Lower lobe of right lung (tissue), 2 donors: Measurements from ENCODE around the gene LTBP4. TPM values are rescaled to one million over a fixed set of nuclear protein-coding genes. Genes with fewer than 3 reads are reported as not detected.

Experiments used
- ATAC-seq, 2 donors: fragments of 200-7000 bp; cut with Tn5 transposase; one replicate each; pipeline ENCODE4 v1.9.1; 2020 to 2022; ENCODE audit warnings: mild to moderate bottlenecking in 2 of 2, moderate library complexity in 2 of 2
- DNase-seq: peaks from one replicate; pipeline ENCODE4 v3.0.0-alpha.2; 2020
- H3K27ac ChIP-seq: fragments of 200-600 bp; one replicate; pipeline ENCODE4 v1.8.0; 2022
- H3K27me3 ChIP-seq: fragments of 200-600 bp; one replicate; pipeline ENCODE4 v1.8.0; 2022; ENCODE audit warnings: low read depth
- H3K36me3 ChIP-seq: fragments of 200-600 bp; one replicate; pipeline ENCODE4 v1.8.0; 2022; ENCODE audit warnings: mild to moderate bottlenecking
- H3K4me1 ChIP-seq: fragments of 200-600 bp; one replicate; pipeline ENCODE4 v1.8.0; 2022
- H3K4me3 ChIP-seq: fragments of 200-600 bp; one replicate; pipeline ENCODE4 v1.8.0; 2022; ENCODE audit warnings: mild to moderate bottlenecking
- H3K9me3 ChIP-seq: fragments of 200-600 bp; one replicate; pipeline ENCODE4 v1.8.0; 2022
- intact Hi-C: fragments of 100-400 bp; cut with DNase I; formaldehyde crosslinking; loops from one replicate; pipeline ENCODE4 v1.11.0; 2022
- total RNA-seq: library from RNA; stranded (reverse); fragmentation: NEBNext Ultra II Directional; extraction: Animal tissue kit (Norgen Biotek cat#: 25700); gene quantifications from one replicate; pipeline ENCODE4 v1.2.1, GENCODE V29; 2021
- TF ChIP-seq, protein P1 (sequence below): fragments of 200-600 bp; IDR thresholded peaks from one replicate; pipeline ENCODE4 v1.8.0; 2022; ENCODE audit warnings: antibody characterized with exemption, mild to moderate bottlenecking
- donor health status: DM: no; HTN: yes; CAD: no; lungs with severe emphysema.

Gene LTBP4
- total RNA-seq, 1 donor from 2014 or later: 316 TPM

DNA sequence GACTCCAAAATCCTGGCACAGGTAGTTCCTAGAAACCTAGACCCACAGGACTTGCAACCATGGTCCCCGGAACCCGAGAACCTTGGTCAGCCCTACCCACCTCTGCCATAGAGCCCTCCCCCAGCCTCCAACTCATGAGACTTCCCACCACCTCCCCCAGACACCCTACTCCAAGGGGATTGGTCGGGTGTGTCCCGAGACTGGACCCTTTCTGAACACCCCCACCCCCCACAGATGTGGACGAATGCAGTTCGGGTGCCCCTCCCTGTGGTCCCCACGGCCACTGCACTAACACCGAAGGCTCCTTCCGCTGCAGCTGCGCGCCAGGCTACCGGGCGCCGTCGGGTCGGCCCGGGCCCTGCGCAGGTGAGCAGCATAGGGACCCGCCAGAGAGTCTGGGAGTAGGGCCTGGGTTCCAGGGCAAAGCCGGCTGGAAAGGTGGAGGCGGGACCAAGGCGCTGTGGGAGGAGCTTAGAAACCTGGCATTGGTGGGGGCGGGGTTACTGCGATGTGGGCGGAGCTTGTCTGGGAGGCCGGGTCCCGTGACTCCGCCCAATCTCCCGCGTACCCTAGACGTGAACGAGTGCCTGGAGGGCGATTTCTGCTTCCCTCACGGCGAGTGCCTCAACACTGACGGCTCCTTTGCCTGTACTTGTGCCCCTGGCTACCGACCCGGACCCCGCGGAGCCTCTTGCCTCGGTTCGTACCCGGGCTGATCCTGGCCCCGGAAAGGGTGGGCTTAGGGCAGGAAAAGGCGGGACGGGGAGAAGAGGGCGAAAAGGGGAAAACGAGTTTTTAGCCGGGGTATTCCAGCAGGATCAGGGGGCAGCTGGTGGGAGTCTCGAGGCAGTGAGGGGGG, 11.9 kb downstream of the LTBP4 start:
- intact Hi-C loops: no loop called here
- TF ChIP-seq, protein P1, sequence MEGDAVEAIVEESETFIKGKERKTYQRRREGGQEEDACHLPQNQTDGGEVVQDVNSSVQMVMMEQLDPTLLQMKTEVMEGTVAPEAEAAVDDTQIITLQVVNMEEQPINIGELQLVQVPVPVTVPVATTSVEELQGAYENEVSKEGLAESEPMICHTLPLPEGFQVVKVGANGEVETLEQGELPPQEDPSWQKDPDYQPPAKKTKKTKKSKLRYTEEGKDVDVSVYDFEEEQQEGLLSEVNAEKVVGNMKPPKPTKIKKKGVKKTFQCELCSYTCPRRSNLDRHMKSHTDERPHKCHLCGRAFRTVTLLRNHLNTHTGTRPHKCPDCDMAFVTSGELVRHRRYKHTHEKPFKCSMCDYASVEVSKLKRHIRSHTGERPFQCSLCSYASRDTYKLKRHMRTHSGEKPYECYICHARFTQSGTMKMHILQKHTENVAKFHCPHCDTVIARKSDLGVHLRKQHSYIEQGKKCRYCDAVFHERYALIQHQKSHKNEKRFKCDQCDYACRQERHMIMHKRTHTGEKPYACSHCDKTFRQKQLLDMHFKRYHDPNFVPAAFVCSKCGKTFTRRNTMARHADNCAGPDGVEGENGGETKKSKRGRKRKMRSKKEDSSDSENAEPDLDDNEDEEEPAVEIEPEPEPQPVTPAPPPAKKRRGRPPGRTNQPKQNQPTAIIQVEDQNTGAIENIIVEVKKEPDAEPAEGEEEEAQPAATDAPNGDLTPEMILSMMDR: no peak
- H3K9me3 ChIP-seq: no peaks in the 10 kb centered on the region
- DNase-seq (peak; percentile 85), ATAC-seq (peak; percentile 28 to 43)
- no peaks in the 10 kb centered on the region for H3K36me3 ChIP-seq
- H3K4me1 ChIP-seq: peaks cover 52% of the 10 kb centered on the region
- peaks cover 6% of the 10 kb centered on the region for H3K27me3 ChIP-seq
- peak overlapping the region; percentile 74 for H3K27ac ChIP-seq
- H3K4me3 ChIP-seq: peak overlapping the region; percentile 59

DNA sequence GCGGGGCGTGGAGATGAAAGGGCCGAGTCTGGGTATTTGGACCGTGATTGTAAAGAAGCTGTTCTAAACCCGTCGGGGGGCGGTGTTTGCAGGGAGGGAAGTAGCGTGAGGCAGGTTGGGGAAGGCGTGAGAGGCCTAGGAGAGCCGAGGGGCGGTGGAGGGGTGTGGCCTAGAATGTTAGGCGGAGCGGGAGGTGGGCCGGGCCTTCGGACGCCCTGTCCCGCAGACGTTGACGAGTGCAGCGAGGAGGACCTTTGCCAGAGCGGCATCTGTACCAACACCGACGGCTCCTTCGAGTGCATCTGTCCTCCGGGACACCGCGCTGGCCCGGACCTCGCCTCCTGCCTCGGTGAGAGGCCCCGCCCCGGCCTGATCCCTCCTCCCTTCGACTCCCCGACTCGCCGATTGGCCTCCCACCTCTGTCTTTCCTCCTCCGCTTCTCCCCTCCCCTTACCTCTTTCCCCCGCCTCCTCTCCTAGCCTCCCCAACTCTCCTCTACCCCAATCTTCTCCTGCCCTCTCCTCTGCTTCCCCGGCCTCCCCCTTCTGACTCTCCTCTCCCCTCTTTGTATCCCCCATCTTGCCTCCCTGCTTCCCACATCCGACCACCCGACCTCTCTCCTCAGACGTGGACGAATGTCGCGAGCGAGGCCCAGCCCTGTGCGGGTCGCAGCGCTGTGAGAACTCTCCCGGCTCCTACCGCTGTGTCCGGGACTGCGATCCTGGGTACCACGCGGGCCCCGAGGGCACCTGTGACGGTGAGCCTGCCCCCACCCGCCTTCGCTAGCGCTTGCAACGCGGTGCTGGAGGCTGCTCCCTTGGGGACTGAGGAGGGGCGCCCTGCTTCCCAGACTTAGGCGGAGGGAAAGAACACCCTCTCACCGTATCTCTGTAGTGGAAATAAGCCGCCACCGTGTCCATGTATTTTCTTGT, 12.8 kb downstream of the LTBP4 start:
- TF ChIP-seq, protein P1: no peak
- Histone ChIP-seq H3K27ac (peak overlapping the region; percentile 74), H3K36me3 (peaks cover 6% of the 10 kb centered on the region), H3K27me3 (peaks cover 6% of the 10 kb centered on the region), H3K4me3 (peak overlapping the region; percentile 59), H3K9me3 (no peaks in the 10 kb centered on the region), H3K4me1 (peaks cover 51% of the 10 kb centered on the region)
- peak; percentile 92 for DNase-seq
- ATAC-seq: peak; percentile 68 to 74
- intact Hi-C loops: no loop called here

DNA sequence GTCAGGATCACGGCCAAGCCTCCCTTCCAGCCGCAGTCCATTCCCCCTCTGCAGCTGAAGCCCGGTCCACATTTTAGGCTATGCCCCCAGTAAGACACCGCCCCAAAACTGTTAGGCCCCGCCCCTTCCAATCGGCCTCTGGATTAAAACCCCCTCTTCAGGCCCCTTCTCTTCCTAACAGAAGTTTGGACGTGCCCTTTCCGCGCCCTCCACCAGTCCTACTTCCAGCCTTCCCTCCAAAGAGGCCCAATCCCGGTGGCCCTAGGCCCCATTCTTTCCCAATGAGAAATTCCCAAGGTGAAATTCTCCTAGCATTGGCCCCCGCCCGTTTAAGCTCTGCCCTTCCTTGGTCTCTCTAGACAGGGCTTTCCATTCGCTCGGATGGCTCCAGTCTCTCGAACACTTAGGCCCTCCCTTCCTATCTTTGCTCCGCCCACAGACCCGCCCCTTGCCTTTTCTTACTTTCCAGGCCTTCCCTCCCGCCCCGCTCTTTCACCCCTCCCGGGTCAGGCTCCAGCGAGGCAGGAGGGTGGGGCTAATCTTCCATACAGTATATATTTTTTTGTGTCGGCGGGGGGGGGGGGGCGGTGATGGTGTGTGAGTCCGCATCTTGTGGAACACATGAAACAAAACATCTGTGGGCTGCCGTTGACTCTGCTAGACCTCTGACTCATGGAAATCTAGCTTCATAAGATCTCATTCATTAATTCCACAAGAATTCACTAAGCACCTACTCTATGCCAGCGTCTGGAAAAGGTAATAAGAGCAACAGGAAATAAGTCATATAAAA, 13.6 kb downstream of the LTBP4 start:
- Histone ChIP-seq H3K27me3 (no peaks in the 10 kb centered on the region), H3K27ac (peak overlapping the region; percentile 74), H3K4me3 (peak overlapping the region; percentile 59), H3K4me1 (peaks cover 42% of the 10 kb centered on the region), H3K36me3 (peaks cover 14% of the 10 kb centered on the region), H3K9me3 (no peaks in the 10 kb centered on the region)
- intact Hi-C loops: no loop called here
- TF ChIP-seq, protein P1: no peak
- peak; percentile 28 to 37 for ATAC-seq
- DNase-seq: peak; percentile 86

DNA sequence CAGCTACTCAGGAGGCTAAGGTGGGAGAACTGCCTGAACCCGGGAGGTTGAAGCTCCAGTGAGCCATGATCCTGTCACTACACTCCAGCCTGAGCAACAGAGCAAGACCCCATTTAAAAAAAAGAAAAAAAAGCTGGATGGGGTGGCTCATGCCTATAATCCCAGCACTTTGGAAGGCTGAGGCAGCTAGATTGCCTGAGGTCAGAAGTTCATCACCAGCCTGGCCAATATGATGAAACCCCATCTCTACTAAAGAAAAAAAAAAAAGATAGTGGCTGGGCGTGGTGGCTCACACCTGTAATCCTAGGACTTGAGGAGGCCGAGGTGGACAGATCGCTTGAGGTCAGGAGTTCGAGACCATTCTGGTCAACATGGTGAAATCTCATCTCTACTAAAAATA, 15.0 kb downstream of the LTBP4 start:
- intact Hi-C loops: no loop called here
- Histone ChIP-seq H3K4me1 (peaks cover 30% of the 10 kb centered on the region), H3K27ac (no peak overlapping the region), H3K4me3 (no peak overlapping the region), H3K36me3 (peaks cover 27% of the 10 kb centered on the region), H3K27me3 (no peaks in the 10 kb centered on the region), H3K9me3 (no peaks in the 10 kb centered on the region)
- TF ChIP-seq, protein P1: no peak
- DNase-seq: no peak
- ATAC-seq: no peak

DNA sequence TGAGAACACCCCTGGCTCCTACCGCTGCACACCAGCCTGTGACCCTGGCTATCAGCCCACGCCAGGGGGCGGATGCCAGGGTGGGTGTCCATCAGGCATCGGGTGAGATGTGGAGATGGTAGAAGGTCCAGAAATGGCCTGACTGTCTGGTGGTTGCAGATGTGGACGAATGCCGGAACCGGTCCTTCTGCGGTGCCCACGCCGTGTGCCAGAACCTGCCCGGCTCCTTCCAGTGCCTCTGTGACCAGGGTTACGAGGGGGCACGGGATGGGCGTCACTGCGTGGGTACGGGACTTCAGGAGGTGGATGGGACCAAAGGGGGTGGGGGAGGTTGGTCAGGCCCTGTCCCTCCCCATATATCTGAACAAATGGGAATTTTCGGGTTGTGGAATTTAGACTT, 15.8 kb downstream of the LTBP4 start:
- no peak for DNase-seq

More for the DNA sequence above, 15.8 kb downstream of the LTBP4 start:
- Histone ChIP-seq H3K9me3 (no peaks in the 10 kb centered on the region), H3K36me3 (peaks cover 35% of the 10 kb centered on the region), H3K4me1 (peaks cover 23% of the 10 kb centered on the region), H3K27me3 (no peaks in the 10 kb centered on the region), H3K4me3 (no peak overlapping the region), H3K27ac (no peak overlapping the region)
- no peak for ATAC-seq
- TF ChIP-seq, protein P1: no peak
- intact Hi-C loops: no loop called here
